Measurements from ENCODE around the gene LOX.

LOX gene

DNA sequence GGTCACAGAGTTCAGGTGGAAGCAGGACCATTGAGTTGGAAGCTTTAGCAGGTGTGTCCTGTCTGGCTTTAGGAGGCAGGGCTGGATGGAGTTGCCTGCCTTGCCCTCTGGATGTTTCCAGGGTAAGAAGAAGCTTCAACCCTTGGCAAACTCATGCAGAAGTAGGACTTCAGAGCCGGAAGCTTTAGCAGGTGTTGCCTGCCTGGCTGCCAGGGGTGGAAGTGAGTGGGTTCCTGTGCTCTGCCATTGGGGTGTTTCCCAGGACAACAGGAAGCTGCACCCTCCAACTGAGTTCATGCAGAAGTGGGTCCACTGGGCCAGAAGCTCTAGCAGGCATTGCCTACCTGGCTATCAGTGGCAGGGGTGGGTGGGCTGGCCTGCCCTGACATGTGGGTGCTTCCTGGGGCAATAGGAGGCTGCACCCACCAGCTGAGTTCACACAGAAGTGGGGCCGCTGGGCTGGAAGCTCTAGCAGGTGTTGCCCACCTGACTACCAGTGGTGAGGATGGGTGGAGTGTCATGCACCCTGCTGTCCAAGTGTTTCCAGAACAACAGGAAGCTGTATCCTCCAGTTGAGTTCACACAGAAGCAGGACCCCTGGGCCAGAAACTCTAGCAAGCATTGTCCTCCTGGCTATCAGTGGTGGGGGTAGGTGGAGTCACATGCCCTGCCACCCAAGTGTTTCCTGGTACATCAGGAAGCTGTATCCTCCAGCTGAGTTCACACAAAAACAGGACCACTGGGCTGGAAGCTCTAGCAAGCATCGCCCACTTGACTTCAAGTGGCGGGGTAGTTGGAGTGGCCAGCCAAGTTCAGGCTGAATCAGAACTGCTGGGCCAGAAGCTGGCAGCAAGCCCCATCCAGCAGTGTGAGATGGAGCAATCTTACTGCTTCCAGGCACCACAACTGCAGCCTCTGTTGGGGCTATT lies 24.6 kb downstream of the LOX start:
- H3K79me2 ChIP-seq (ENCODE audit: control insufficient read depth, insufficient read depth, low read length, unreplicated experiment), result no peaks in the 10 kb centered on the region
- H3K36me3 ChIP-seq (ENCODE audit: insufficient read depth, low read length), result no peaks in the 10 kb centered on the region
- no peak overlapping the region for H3K4me3 ChIP-seq (ENCODE audit: low read depth, low read length)
- no peak overlapping the region for H3K27ac ChIP-seq (ENCODE audit: low read depth, low read length)
- H3K4me1 ChIP-seq (ENCODE audit: control insufficient read depth, insufficient read depth, low read length, unreplicated experiment), result no peaks in the 10 kb centered on the region
- H2AFZ ChIP-seq (ENCODE audit: low read length, unreplicated experiment), result no peak overlapping the region
- H3K27me3 ChIP-seq (ENCODE audit: insufficient read depth, low read length), result no peaks in the 10 kb centered on the region

- Histone ChIP-seq H3K79me2 (ENCODE audit: control insufficient read depth, insufficient read depth, low read length, unreplicated experiment) (no peaks in the 10 kb centered on the region), H3K4me1 (ENCODE audit: control insufficient read depth, insufficient read depth, low read length, unreplicated experiment) (no peaks in the 10 kb centered on the region)
Measured at GRCh38 chr5:122051569-122051968, 26.5 kb downstream of the LOX start.

DNA sequence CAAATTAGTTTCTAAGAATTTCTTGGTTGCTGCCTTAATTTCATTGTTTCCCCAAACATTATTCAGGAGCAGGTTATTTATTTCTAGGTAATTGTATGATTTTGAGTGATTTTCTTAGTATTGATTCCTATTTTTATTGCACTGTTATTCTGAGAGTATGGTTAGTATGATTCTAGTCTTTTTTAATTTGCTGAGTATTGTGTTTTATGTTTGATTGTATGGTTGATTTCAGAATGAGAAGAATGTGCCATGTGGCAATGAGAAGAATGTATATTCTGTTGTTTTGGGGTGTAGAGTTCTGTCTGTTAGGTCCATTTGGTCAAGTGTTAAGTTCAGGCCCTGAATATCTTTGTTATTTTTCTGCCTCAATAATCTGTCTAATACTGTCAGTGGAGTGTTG lies 27.1 kb downstream of the LOX start:
- no peaks in the 10 kb centered on the region for H3K79me2 ChIP-seq (ENCODE audit: control insufficient read depth, insufficient read depth, low read length, unreplicated experiment)
- no peak overlapping the region for H3K4me3 ChIP-seq (ENCODE audit: low read depth, low read length)
- no peaks in the 10 kb centered on the region for H3K36me3 ChIP-seq (ENCODE audit: insufficient read depth, low read length)
- H3K27me3 ChIP-seq (ENCODE audit: insufficient read depth, low read length), result no peaks in the 10 kb centered on the region
- no peak overlapping the region for H3K27ac ChIP-seq (ENCODE audit: low read depth, low read length)
- no peak overlapping the region for H2AFZ ChIP-seq (ENCODE audit: low read length, unreplicated experiment)
- H3K4me1 ChIP-seq (ENCODE audit: control insufficient read depth, insufficient read depth, low read length, unreplicated experiment), result no peaks in the 10 kb centered on the region

More at GRCh38 chr5:122051569-122051968, 26.5 kb downstream of the LOX start:
- Histone ChIP-seq H2AFZ (ENCODE audit: low read length, unreplicated experiment) (no peak overlapping the region), H3K4me3 (ENCODE audit: low read depth, low read length) (no peak overlapping the region), H3K27me3 (ENCODE audit: insufficient read depth, low read length) (no peaks in the 10 kb centered on the region), H3K27ac (ENCODE audit: low read depth, low read length) (no peak overlapping the region), H3K36me3 (ENCODE audit: insufficient read depth, low read length) (no peaks in the 10 kb centered on the region)

DNA sequence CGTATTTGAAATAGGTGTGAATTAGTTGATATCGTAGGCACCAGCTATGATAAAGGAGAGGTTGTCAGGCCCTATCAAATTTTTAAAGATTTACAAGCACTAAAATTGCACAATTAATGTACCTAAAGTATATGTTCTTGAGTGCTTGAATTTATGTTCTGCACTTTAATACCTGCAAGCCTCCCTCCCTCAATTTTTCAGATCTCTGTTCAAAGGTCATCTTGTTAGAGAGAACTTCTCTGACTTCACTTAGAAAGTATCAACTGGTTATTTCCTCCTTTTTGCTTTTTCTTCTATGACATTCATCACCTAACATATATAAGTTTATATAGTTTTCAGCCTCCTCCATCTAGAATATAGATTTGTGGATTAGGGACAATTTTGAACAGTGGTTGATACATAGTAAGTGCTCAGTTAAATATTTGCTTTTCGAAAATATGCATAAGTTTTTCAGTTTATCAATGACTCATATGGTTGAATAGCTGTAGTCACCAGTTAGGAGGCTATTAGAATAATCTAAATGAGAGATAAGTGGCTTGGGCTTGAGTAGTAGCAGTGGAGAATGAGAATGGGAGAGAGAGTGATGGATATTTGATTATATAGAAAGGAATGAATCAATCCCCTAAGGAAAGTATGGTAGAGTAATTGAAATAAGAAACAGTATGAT lies 37.3 kb downstream of the LOX start:
- Histone ChIP-seq H3K4me1 (ENCODE audit: control insufficient read depth, insufficient read depth, low read length, unreplicated experiment) (no peaks in the 10 kb centered on the region), H3K36me3 (ENCODE audit: insufficient read depth, low read length) (peaks cover 6% of the 10 kb centered on the region), H2AFZ (ENCODE audit: low read length, unreplicated experiment) (no peak overlapping the region), H3K27ac (ENCODE audit: low read depth, low read length) (no peak overlapping the region), H3K4me3 (ENCODE audit: low read depth, low read length) (no peak overlapping the region), H3K27me3 (ENCODE audit: insufficient read depth, low read length) (no peaks in the 10 kb centered on the region), H3K79me2 (ENCODE audit: control insufficient read depth, insufficient read depth, low read length, unreplicated experiment) (no peaks in the 10 kb centered on the region)

DNA sequence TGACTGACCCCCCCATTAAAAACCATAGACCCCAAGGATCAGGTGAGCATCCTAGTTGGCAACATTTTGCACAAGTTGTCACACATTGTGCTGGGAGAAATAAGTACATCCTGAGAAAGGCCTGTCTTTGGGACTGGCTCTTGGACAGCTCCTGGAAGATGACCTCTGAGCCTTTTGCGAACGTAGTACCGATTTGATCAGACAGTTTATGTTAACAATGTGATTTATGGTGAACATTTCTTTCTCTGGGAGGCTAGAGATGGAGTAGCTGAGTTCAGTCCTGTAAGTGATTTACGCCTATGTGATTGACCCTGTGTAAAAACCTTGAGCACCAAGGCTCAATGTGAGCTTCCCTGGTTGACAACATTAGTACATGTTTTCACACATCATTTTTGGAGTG lies 41.7 kb downstream of the LOX start:
- no peaks in the 10 kb centered on the region for H3K4me1 ChIP-seq (ENCODE audit: control insufficient read depth, insufficient read depth, low read length, unreplicated experiment)
- no peak overlapping the region for H2AFZ ChIP-seq (ENCODE audit: low read length, unreplicated experiment)
- no peak overlapping the region for H3K4me3 ChIP-seq (ENCODE audit: low read depth, low read length)
- H3K36me3 ChIP-seq (ENCODE audit: insufficient read depth, low read length), result 0 out of 2 replicates have a peak, but pooled peaks cover 3% of the 10 kb centered on the region
- no peak overlapping the region for H3K27ac ChIP-seq (ENCODE audit: low read depth, low read length)
- no peaks in the 10 kb centered on the region for H3K79me2 ChIP-seq (ENCODE audit: control insufficient read depth, insufficient read depth, low read length, unreplicated experiment)
- no peaks in the 10 kb centered on the region for H3K27me3 ChIP-seq (ENCODE audit: insufficient read depth, low read length)

- H3K79me2 ChIP-seq (ENCODE audit: control insufficient read depth, insufficient read depth, low read length, unreplicated experiment), result no peaks in the 10 kb centered on the region
- H3K36me3 ChIP-seq (ENCODE audit: insufficient read depth, low read length), result peaks cover 4% of the 10 kb centered on the region; the same call in 1 of the 2 replicates
- H3K4me1 ChIP-seq (ENCODE audit: control insufficient read depth, insufficient read depth, low read length, unreplicated experiment), result no peaks in the 10 kb centered on the region
- H3K27me3 ChIP-seq (ENCODE audit: insufficient read depth, low read length), result no peaks in the 10 kb centered on the region
- no peak overlapping the region for H3K4me3 ChIP-seq (ENCODE audit: low read depth, low read length)
- no peak overlapping the region for H3K27ac ChIP-seq (ENCODE audit: low read depth, low read length)
- H2AFZ ChIP-seq (ENCODE audit: low read length, unreplicated experiment), result no peak overlapping the region
Measured at GRCh38 chr5:122035913-122036312, 42.1 kb downstream of the LOX start.

DNA sequence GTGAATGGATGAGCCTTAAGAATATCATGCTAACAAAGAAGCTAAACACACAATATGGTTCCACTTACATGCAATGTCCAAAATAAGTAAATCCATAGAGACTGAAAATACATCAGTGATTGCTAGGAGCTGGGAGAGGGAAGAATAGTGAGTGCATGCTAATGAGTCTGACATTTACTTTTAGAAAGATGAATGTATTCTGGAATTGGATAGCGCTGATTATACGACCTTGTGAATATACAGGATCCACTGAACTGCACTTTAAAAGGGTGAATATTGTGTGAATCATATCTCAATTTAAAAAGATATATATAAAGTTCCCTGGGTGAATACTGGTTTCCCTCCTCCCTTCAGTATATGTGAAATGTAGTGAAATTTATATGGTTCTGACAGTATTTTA lies 46.2 kb downstream of the LOX start:
- H3K36me3 ChIP-seq (ENCODE audit: insufficient read depth, low read length), result peaks cover 17% of the 10 kb centered on the region; the same call in 1 of the 2 replicates

DNA sequence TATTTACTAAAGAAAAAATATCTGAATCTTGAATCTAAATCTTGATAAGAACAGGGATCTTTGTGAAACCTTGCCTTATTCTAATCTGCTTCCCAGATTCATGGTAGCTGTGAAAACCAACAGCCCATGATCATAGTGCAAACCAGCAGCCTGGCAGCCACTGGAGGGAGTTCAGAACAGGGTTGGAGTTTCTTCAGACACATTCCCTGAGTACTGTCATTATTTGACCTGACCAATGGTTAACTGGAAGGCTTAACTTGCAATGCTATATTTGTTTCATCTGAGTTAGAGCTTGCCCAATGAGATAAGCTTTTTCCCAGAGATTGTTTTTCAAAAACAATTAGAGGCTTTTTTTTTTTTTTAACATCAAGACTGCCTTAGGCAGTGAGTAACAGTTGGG lies 47.8 kb downstream of the LOX start:
- Histone ChIP-seq H3K79me2 (ENCODE audit: control insufficient read depth, insufficient read depth, low read length, unreplicated experiment) (no peaks in the 10 kb centered on the region), H3K4me3 (ENCODE audit: low read depth, low read length) (no peak overlapping the region), H3K4me1 (ENCODE audit: control insufficient read depth, insufficient read depth, low read length, unreplicated experiment) (peaks cover 3% of the 10 kb centered on the region), H2AFZ (ENCODE audit: low read length, unreplicated experiment) (no peak overlapping the region), H3K27ac (ENCODE audit: low read depth, low read length) (no peak overlapping the region), H3K27me3 (ENCODE audit: insufficient read depth, low read length) (no peaks in the 10 kb centered on the region), H3K36me3 (ENCODE audit: insufficient read depth, low read length) (peaks cover 15% of the 10 kb centered on the region; the same call in 1 of the 2 replicates)

More for the DNA sequence above, 46.2 kb downstream of the LOX start:
- H2AFZ ChIP-seq (ENCODE audit: low read length, unreplicated experiment), result no peak overlapping the region
- no peak overlapping the region for H3K27ac ChIP-seq (ENCODE audit: low read depth, low read length)
- H3K79me2 ChIP-seq (ENCODE audit: control insufficient read depth, insufficient read depth, low read length, unreplicated experiment), result no peaks in the 10 kb centered on the region
- no peak overlapping the region for H3K4me3 ChIP-seq (ENCODE audit: low read depth, low read length)
- H3K4me1 ChIP-seq (ENCODE audit: control insufficient read depth, insufficient read depth, low read length, unreplicated experiment), result peaks cover 3% of the 10 kb centered on the region
- no peaks in the 10 kb centered on the region for H3K27me3 ChIP-seq (ENCODE audit: insufficient read depth, low read length)

DNA sequence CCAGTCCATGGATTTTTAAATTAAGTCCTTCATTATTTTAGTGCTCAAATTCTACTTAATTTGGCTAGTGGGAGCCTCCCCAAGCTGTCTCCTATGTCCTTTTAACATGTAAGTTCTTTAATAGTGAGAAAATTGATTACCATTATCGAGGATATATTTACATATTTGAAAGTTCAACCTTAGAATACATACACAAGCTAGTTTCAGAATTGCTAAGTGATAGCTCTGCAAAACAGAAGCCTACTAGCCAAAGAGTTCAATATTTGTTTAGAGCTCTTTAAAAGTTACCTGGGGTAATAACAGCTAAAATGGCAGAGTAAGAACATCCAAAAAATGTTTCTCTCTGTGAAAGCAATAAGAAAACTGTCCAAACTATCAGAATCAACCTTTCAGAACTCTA lies 48.2 kb downstream of the LOX start:
- Histone ChIP-seq H3K4me1 (ENCODE audit: control insufficient read depth, insufficient read depth, low read length, unreplicated experiment) (peaks cover 3% of the 10 kb centered on the region), H3K36me3 (ENCODE audit: insufficient read depth, low read length) (peaks cover 15% of the 10 kb centered on the region; the same call in 1 of the 2 replicates), H2AFZ (ENCODE audit: low read length, unreplicated experiment) (no peak overlapping the region), H3K27ac (ENCODE audit: low read depth, low read length) (no peak overlapping the region), H3K79me2 (ENCODE audit: control insufficient read depth, insufficient read depth, low read length, unreplicated experiment) (no peaks in the 10 kb centered on the region), H3K4me3 (ENCODE audit: low read depth, low read length) (no peak overlapping the region), H3K27me3 (ENCODE audit: insufficient read depth, low read length) (no peaks in the 10 kb centered on the region)

- Histone ChIP-seq H3K4me3 (ENCODE audit: low read depth, low read length) (no peak overlapping the region), H3K36me3 (ENCODE audit: insufficient read depth, low read length) (peaks cover 42% of the 10 kb centered on the region)
Measured at GRCh38 chr5:122022966-122023365, 55.1 kb downstream of the LOX start.

More at GRCh38 chr5:122022966-122023365, 55.1 kb downstream of the LOX start:
- no peak overlapping the region for H3K27ac ChIP-seq (ENCODE audit: low read depth, low read length)
- H3K27me3 ChIP-seq (ENCODE audit: insufficient read depth, low read length), result no peaks in the 10 kb centered on the region
- no peaks in the 10 kb centered on the region for H3K79me2 ChIP-seq (ENCODE audit: control insufficient read depth, insufficient read depth, low read length, unreplicated experiment)
- H3K4me1 ChIP-seq (ENCODE audit: control insufficient read depth, insufficient read depth, low read length, unreplicated experiment), result peaks cover under 1% of the 10 kb centered on the region
- H2AFZ ChIP-seq (ENCODE audit: low read length, unreplicated experiment), result no peak overlapping the region
